Glutamatergic neuron (in vitro differentiated cells): ENCODE results near the gene TMEM147. TPM values are rescaled to one million over a fixed set of nuclear protein-coding genes. Genes with fewer than 3 reads are reported as not detected.

Source experiments
- DNase-seq: peaks from one replicate; pipeline ENCODE4 v3.0.0; 2022
- H3K27ac Mint-ChIP-seq: one replicate; pipeline ENCODE4 v1.8.0; 2020; ENCODE audit warnings: mild to moderate bottlenecking, mixed read lengths, inconsistent platforms; ENCODE audit not compliant: unreplicated experiment
- H3K27me3 Mint-ChIP-seq: one replicate; pipeline ENCODE4 v1.8.0; 2020; ENCODE audit warnings: mild to moderate bottlenecking, moderate library complexity, mixed read lengths, inconsistent platforms; ENCODE audit not compliant: unreplicated experiment
- H3K36me3 Mint-ChIP-seq: one replicate; pipeline ENCODE4 v1.8.0; 2020; ENCODE audit warnings: mild to moderate bottlenecking, mixed read lengths, inconsistent platforms; ENCODE audit not compliant: unreplicated experiment
- H3K4me1 Mint-ChIP-seq: one replicate; pipeline ENCODE4 v1.8.0; 2020; ENCODE audit warnings: mild to moderate bottlenecking, low read depth, mixed read lengths, inconsistent platforms; ENCODE audit not compliant: unreplicated experiment
- H3K4me3 Mint-ChIP-seq: one replicate; pipeline ENCODE4 v1.8.0; 2020; ENCODE audit warnings: mild to moderate bottlenecking, mixed read lengths, inconsistent platforms; ENCODE audit not compliant: unreplicated experiment
- H3K9me3 Mint-ChIP-seq: one replicate; pipeline ENCODE4 v1.8.0; 2020; ENCODE audit warnings: mild to moderate bottlenecking, moderate library complexity, mixed read lengths, inconsistent platforms; ENCODE audit not compliant: unreplicated experiment
- total RNA-seq: library from RNA; stranded (reverse); fragmentation: NEBNext Ultra II Directional; extraction: Animal tissue kit (Norgen Biotek cat#: 25700); gene quantifications from one replicate; pipeline ENCODE4 v1.2.1, GENCODE V29; 2021; ENCODE audit not compliant: unreplicated experiment
- TF ChIP-seq, protein P1 (sequence below): fragments of 200-600 bp; sonication (generic); IDR thresholded peaks from one replicate; pipeline ENCODE4 v1.5.0; 2021; ENCODE audit not compliant: partially characterized antibody, unreplicated experiment

Gene TMEM147
- total RNA-seq, 1 donor from 2014 or later, result 67.2 TPM

DNA sequence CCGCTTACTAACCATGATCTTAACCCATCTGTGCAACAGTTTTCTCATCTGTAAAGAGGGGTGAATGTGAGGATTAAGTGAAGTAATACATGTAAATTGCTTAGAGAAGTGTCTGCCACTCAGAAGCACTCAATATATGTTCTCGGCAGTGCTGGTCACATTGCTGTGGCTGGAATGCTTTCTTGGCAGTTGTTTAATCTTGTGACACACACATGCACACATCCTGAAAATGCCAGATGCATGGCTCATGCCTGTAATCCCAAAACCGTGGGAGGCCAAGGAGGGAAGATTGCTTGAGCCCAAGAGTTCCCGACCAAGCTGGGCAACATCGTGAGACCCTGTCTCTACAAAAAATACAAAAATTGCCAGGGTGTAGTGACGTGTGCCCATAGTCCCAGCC, 27.1 kb upstream of the TMEM147 start:
- TF ChIP-seq, protein P1, sequence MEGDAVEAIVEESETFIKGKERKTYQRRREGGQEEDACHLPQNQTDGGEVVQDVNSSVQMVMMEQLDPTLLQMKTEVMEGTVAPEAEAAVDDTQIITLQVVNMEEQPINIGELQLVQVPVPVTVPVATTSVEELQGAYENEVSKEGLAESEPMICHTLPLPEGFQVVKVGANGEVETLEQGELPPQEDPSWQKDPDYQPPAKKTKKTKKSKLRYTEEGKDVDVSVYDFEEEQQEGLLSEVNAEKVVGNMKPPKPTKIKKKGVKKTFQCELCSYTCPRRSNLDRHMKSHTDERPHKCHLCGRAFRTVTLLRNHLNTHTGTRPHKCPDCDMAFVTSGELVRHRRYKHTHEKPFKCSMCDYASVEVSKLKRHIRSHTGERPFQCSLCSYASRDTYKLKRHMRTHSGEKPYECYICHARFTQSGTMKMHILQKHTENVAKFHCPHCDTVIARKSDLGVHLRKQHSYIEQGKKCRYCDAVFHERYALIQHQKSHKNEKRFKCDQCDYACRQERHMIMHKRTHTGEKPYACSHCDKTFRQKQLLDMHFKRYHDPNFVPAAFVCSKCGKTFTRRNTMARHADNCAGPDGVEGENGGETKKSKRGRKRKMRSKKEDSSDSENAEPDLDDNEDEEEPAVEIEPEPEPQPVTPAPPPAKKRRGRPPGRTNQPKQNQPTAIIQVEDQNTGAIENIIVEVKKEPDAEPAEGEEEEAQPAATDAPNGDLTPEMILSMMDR, result no peak
- Mint-ChIP-seq H3K27ac (no peak overlapping the region), H3K4me1 (no peaks in the 10 kb centered on the region), H3K36me3 (no peaks in the 10 kb centered on the region), H3K4me3 (no peak overlapping the region), H3K27me3 (peaks cover 10% of the 10 kb centered on the region), H3K9me3 (peaks cover 6% of the 10 kb centered on the region)
- DNase-seq, result no peak

DNA sequence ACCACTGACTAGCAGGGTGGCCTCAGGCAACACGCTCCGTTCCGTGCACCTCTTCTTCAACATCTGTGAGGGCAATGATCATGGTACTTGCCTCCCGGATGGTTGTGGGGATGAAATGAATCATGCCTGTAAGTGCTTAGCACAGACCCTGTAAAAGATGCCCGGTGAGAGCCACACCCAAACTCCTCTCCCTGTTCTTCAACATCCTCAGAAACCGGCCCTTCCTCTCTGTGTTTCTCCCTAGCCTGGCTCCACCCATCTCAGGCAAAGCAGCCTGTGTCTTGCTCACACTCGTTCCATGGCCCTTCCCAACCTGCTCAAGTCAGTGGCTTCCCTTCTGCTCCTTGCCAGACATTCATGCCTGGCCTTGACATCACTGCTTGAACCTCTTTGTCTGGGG, 26.1 kb upstream of the TMEM147 start:
- no peak for DNase-seq
- Mint-ChIP-seq H3K27me3 (peaks cover 10% of the 10 kb centered on the region), H3K4me3 (no peak overlapping the region), H3K4me1 (no peaks in the 10 kb centered on the region), H3K9me3 (peaks cover 6% of the 10 kb centered on the region), H3K36me3 (no peaks in the 10 kb centered on the region), H3K27ac (no peak overlapping the region)
- TF ChIP-seq, protein P1, result no peak

DNA sequence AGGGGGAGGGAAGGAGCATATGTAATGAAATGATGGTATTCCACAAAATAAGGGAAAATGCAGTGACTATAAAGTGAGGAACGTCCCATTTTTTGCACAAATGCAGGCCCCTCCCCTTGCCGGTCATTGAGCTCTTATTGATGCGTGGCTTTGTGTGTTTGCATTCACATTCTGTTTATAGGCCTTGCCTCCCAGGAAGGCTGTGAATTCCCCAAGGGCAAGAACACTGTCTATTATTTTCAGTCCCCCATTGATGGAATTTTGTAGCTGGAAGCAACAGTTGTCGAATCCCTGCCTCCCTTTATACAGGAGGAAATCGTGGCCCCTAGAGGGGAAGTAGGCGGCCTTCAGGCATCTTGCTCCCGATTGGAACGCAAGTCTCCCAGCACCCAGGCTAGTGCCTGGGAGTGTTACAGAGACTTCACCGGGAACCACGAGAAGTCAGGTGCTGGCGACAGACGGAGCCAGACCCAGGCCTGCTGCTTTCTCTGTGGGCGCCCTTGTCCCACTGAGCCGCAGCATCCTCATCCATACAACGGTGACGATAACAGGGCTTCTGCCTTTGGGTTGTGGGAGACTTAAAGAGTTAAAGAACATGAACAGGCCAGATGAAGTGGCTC, 24.2 kb upstream of the TMEM147 start:
- peaks cover 5% of the 10 kb centered on the region for H3K9me3 Mint-ChIP-seq
- no peak for DNase-seq
- no peak overlapping the region for H3K4me3 Mint-ChIP-seq
- no peak overlapping the region for H3K27ac Mint-ChIP-seq
- H3K36me3 Mint-ChIP-seq, result no peaks in the 10 kb centered on the region
- peaks cover 7% of the 10 kb centered on the region for H3K27me3 Mint-ChIP-seq
- H3K4me1 Mint-ChIP-seq, result no peaks in the 10 kb centered on the region
- TF ChIP-seq, protein P1, result no peak

DNA sequence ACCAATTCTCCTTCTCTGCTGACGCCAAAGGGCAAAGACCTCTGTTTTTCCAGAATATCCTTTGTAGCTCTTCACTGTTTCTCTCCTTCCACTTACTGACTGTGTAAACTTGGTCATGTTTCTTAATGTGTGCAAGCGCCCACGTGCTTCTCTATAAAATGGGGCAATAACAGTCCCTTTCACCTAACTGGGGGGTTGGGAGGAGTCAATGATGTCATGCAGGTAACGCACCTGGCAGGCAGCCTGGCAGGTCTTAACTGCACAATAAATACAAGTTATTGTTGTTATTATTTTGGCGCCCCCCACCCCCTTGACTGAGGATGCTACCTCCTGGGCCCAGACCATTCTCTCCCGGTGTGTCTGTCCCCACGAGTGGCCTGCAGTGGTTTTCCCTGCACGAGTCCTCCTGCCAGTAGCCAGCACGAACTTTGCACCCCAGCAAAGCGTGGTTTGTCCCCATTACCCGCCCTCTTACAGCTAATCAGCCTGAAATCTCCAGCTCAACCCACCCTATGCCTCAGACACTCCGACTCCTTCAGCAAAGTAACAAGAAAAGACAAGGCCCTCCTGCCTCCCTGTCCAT, 22.6 kb upstream of the TMEM147 start:
- H3K9me3 Mint-ChIP-seq, result peaks cover 1% of the 10 kb centered on the region
- no peaks in the 10 kb centered on the region for H3K4me1 Mint-ChIP-seq
- peaks cover 4% of the 10 kb centered on the region for H3K27me3 Mint-ChIP-seq
- no peaks in the 10 kb centered on the region for H3K36me3 Mint-ChIP-seq
- H3K27ac Mint-ChIP-seq, result no peak overlapping the region
- H3K4me3 Mint-ChIP-seq, result no peak overlapping the region
- DNase-seq, result no peak
- TF ChIP-seq, protein P1, result no peak

DNA sequence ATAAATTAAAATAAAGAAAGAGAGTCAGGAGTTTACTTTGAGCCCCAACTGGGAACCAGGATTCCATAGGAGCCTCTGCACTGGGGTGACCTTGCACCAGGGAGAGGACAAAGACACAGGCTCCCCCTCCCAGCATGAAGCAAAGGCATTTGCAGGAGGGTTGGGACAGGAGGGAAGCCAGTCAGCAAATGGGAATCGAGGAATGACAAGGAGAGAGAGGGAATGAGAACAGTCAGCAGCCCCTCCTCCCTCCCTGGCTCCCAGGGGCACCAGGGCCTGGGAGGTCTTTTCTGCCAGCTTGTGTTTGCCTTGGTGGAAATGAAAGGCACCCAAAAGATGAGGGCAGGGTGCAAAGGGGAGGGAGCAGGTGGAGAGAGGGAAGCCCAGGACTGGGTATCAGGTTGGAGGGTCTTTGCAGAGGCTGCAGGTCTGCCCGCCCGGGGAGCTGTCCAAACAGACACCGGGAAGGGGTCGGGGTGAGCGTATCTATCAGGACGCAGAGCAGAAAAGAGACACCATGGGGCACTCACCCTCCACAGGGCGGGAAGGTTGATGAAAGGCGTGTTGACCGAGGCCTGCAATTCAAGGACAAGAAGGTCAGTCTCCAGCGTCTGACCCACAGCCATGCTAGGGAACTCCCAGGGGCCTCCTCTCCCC, 21.1 kb upstream of the TMEM147 start:
- no peak overlapping the region for H3K27ac Mint-ChIP-seq
- TF ChIP-seq, protein P1, result no peak
- peaks cover 5% of the 10 kb centered on the region for H3K36me3 Mint-ChIP-seq
- H3K4me3 Mint-ChIP-seq, result no peak overlapping the region
- H3K27me3 Mint-ChIP-seq, result peaks cover 9% of the 10 kb centered on the region
- DNase-seq, result no peak
- H3K4me1 Mint-ChIP-seq, result no peaks in the 10 kb centered on the region
- peaks cover 1% of the 10 kb centered on the region for H3K9me3 Mint-ChIP-seq
